NK-92 treated with Interleukin-12 subunit alpha and Interleukin-12 subunit beta, amount 100 ng/mL, for 24 hours (cell line): Measurements from ENCODE around the gene CCNF.

Experiments
- DNase-seq: peaks from one replicate; lab custom pipeline; 2025; lab: John Stamatoyannopoulos, UW

CCNF gene

GRCh38 chr16:2501946-2502895 is 73.0 kb downstream of the CCNF start:
- no peak for DNase-seq

GRCh38 chr16:2505695-2506094 is 76.4 kb downstream of the CCNF start:
- DNase-seq, result no peak

- no peak for DNase-seq
These were observed 77.9 kb downstream of the CCNF start for GRCh38 chr16:2507052-2507659.

GRCh38 chr16:2507665-2508064 is 78.4 kb downstream of the CCNF start:
- DNase-seq, result no peak
